ENCODE measurements around the gene TSPAN18. TPM values are rescaled to one million over a fixed set of nuclear protein-coding genes. Genes with fewer than 3 reads are reported as not detected.

TSPAN18 gene
- total and polyA plus RNA-seq, 10 of the 15 experiments (the other 5 are each of a cell fraction or from before 2014, with no cell fraction given): 0.02 to 0.77 (median 0.13) TPM; not detected in 1

- Histone ChIP-seq H3K9me3 (replicated peaks; ENCODE audit: control insufficient read depth, insufficient read depth, low read length) (no peaks in the 10 kb centered on the region), H3K4me1 (ENCODE audit: control insufficient read depth, insufficient read depth, low read length) (peaks cover 17% of the 10 kb centered on the region), H3K9ac (ENCODE audit: control insufficient read depth, insufficient read depth, low read length) (no peak overlapping the region), H3K79me2 (ENCODE audit: control insufficient read depth, insufficient read depth, low read length) (no peaks in the 10 kb centered on the region), H3K27me3 (replicated peaks in 1 of 2; ENCODE audit: control insufficient read depth in 2 of 2, insufficient read depth in 2 of 2, low read length in 1 of 2) (no peaks in the 10 kb centered on the region; a peak in 1 of 4 replicates), H3K4me3 (no peak overlapping the region), H3K27ac (ENCODE audit: control insufficient read depth, insufficient read depth) (no peak overlapping the region), H3K36me3 (ENCODE audit: control insufficient read depth in 2 of 2, insufficient read depth in 2 of 2, low read length in 1 of 2) (no peaks in the 10 kb centered on the region), H4K20me1 (ENCODE audit: control insufficient read depth, insufficient read depth) (0 out of 2 replicates have a peak, but pooled peaks cover 2% of the 10 kb centered on the region), H2AFZ (ENCODE audit: control insufficient read depth, low read depth, low read length) (no peak overlapping the region), H3K4me2 (ENCODE audit: control insufficient read depth, insufficient read depth) (no peak overlapping the region)
- no peak for TF ChIP-seq CBFB (IDR thresholded peaks at IDR 0.05; ENCODE audit: low read depth)
- TF ChIP-seq, protein P1, sequence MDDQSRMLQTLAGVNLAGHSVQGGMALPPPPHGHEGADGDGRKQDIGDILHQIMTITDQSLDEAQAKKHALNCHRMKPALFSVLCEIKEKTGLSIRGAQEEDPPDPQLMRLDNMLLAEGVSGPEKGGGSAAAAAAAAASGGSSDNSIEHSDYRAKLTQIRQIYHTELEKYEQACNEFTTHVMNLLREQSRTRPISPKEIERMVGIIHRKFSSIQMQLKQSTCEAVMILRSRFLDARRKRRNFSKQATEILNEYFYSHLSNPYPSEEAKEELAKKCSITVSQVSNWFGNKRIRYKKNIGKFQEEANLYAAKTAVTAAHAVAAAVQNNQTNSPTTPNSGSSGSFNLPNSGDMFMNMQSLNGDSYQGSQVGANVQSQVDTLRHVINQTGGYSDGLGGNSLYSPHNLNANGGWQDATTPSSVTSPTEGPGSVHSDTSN (IDR thresholded peaks at IDR 0.05; ENCODE audit: insufficient replicate concordance, low read depth, low read length): no peak
- TF ChIP-seq, protein P2, sequence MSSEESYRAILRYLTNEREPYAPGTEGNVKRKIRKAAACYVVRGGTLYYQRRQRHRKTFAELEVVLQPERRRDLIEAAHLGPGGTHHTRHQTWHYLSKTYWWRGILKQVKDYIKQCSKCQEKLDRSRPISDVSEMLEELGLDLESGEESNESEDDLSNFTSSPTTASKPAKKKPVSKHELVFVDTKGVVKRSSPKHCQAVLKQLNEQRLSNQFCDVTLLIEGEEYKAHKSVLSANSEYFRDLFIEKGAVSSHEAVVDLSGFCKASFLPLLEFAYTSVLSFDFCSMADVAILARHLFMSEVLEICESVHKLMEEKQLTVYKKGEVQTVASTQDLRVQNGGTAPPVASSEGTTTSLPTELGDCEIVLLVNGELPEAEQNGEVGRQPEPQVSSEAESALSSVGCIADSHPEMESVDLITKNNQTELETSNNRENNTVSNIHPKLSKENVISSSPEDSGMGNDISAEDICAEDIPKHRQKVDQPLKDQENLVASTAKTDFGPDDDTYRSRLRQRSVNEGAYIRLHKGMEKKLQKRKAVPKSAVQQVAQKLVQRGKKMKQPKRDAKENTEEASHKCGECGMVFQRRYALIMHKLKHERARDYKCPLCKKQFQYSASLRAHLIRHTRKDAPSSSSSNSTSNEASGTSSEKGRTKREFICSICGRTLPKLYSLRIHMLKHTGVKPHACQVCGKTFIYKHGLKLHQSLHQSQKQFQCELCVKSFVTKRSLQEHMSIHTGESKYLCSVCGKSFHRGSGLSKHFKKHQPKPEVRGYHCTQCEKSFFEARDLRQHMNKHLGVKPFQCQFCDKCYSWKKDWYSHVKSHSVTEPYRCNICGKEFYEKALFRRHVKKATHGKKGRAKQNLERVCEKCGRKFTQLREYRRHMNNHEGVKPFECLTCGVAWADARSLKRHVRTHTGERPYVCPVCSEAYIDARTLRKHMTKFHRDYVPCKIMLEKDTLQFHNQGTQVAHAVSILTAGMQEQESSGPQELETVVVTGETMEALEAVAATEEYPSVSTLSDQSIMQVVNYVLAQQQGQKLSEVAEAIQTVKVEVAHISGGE (CRISPR knock-in tag; IDR thresholded peaks at IDR 0.05): no peak
- no peak for TF ChIP-seq SRF (IDR thresholded peaks at IDR 0.05; ENCODE audit: low read depth in 2 of 2, low read length in 2 of 2)
- no peak for TF ChIP-seq HDAC2 (IDR thresholded peaks at IDR 0.05)
- TF ChIP-seq STAT3 (IDR thresholded peaks at IDR 0.05; ENCODE audit: low read depth, low read length): no peak
- TF ChIP-seq RFX5 (IDR thresholded peaks at IDR 0.05; ENCODE audit: low read depth, low read length): no peak
- no peak for TF ChIP-seq KLF5 (IDR thresholded peaks at IDR 0.05; ENCODE audit: partially characterized antibody)
- TF ChIP-seq TARDBP (IDR thresholded peaks at IDR 0.05; ENCODE audit: borderline replicate concordance): no peak
- TF ChIP-seq, protein P3, sequence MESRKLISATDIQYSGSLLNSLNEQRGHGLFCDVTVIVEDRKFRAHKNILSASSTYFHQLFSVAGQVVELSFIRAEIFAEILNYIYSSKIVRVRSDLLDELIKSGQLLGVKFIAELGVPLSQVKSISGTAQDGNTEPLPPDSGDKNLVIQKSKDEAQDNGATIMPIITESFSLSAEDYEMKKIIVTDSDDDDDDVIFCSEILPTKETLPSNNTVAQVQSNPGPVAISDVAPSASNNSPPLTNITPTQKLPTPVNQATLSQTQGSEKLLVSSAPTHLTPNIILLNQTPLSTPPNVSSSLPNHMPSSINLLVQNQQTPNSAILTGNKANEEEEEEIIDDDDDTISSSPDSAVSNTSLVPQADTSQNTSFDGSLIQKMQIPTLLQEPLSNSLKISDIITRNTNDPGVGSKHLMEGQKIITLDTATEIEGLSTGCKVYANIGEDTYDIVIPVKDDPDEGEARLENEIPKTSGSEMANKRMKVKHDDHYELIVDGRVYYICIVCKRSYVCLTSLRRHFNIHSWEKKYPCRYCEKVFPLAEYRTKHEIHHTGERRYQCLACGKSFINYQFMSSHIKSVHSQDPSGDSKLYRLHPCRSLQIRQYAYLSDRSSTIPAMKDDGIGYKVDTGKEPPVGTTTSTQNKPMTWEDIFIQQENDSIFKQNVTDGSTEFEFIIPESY (IDR thresholded peaks at IDR 0.05): no peak
- no peak for TF ChIP-seq ATF7 (IDR thresholded peaks at IDR 0.05; ENCODE audit: low read depth)
- no peak for TF ChIP-seq BCL11A (IDR thresholded peaks at IDR 0.05; ENCODE audit: low read depth, low read length)
- TF ChIP-seq ETV6 (conservative IDR thresholded peaks at IDR 0.05 in 1 of 2, IDR thresholded peaks at IDR 0.05 in 1 of 2; ENCODE audit: borderline replicate concordance in 1 of 2, low read depth in 1 of 2): no peak
- ChIA-PET SMC1A (ENCODE audit: uncharacterized antibody, unreplicated experiment) (no interaction called here), POLR2A (no interaction called here), RAD21 (ENCODE audit: unreplicated experiment) (interaction anchor here (1.6 to 4.3 kb wide), 2 partner anchors 164 to 165 kb away, joined by 10 to 105 read pairs; no protein-coding TSS in a partner anchor), CTCF (interaction anchor here (1.0 to 16.8 kb wide), 5 partner anchors 10 to 174 kb away, joined by 3 to 571 read pairs (median 4); no protein-coding TSS in a partner anchor)
- BruUV-seq (replicated peaks): no TSS peak
- intact Hi-C loops (cut with micrococcal nuclease; ENCODE audit: unreplicated experiment) (no loop called here), in situ Hi-C loops (cut with MboI) (loop anchor here (5.0 to 25.0 kb wide), 2 partner anchors 167 to 397 kb away; no protein-coding TSS in a partner anchor)
- no peak for DNase-seq (ENCODE audit: low read depth, low spot score)
- FAIRE-seq: no peak
- ATAC-seq: no peak
- 43% methylated on average over 22 of the region's 22 CpGs for WGBS (ENCODE audit: insufficient coverage, insufficient replicate concordance, low lambda C conversion rate, missing lambda C conversion rate)
These were observed 213.1 kb downstream of the TSPAN18 start for GRCh38 chr11:44939673-44940395.
